Skeletal muscle tissue (tissue), 4 donors: ENCODE results near the gene L1TD1. TPM values are rescaled to one million over a fixed set of nuclear protein-coding genes. Genes with fewer than 3 reads are reported as not detected.
"Not testable (repeated sequence)": the region's sequence is repeated elsewhere in the genome, so short reads cannot be mapped to it uniquely, and the experiment has no call there.

Experiments
- H3K27ac ChIP-seq: one replicate; pipeline ENCODE4 v1.7.0; 2013; ENCODE audit warnings: mild to moderate bottlenecking, low read depth, low read length, inconsistent platforms
- H3K27me3 ChIP-seq, 3 donors: one replicate each; pipeline ENCODE4 v1.7.0; 2013; ENCODE audit warnings: low read length in 3 of 3; ENCODE audit not compliant: control insufficient read depth in 3 of 3, insufficient read depth in 3 of 3
- H3K36me3 ChIP-seq, 3 donors: one replicate each; pipeline ENCODE4 v1.7.0; 2013; ENCODE audit warnings: low read length in 3 of 3; ENCODE audit not compliant: control insufficient read depth in 3 of 3, insufficient read depth in 3 of 3
- H3K4me1 ChIP-seq, 3 donors: one replicate each; pipeline ENCODE4 v1.7.0; 2013; ENCODE audit warnings: low read length in 3 of 3, mild to moderate bottlenecking in 3 of 3; ENCODE audit not compliant: control insufficient read depth in 3 of 3, insufficient read depth in 3 of 3
- H3K4me3 ChIP-seq, 3 donors: one replicate each; pipeline ENCODE4 v1.7.0; 2013; ENCODE audit warnings: low read length in 3 of 3
- H3K9ac ChIP-seq, 3 donors: one replicate each; pipeline ENCODE4 v1.7.0; 2013; ENCODE audit warnings: low read length in 3 of 3, mild to moderate bottlenecking in 3 of 3, moderate library complexity in 2 of 3, low read depth in 1 of 3
- H3K9me3 ChIP-seq, 3 donors: one replicate each; pipeline ENCODE4 v1.7.0; 2013; ENCODE audit warnings: low read length in 3 of 3; ENCODE audit not compliant: control insufficient read depth in 3 of 3
- total RNA-seq: library from RNA; depleted of rRNA; stranded (reverse); fragments of >200 nt; gene quantifications from one replicate; pipeline ENCODE4 v1.2.3, GENCODE V29; 2014
- donor health status: Osteomylitis.

Gene L1TD1
- total RNA-seq, 1 donor from 2014 or later, result not detected

- H3K27ac ChIP-seq, result no peak overlapping the region
- peaks cover 0 to 5% (median 0%) of the 10 kb centered on the region in 3 donors for H3K4me1 ChIP-seq
- no peaks in the 10 kb centered on the region for H3K27me3 ChIP-seq
- no peaks in the 10 kb centered on the region for H3K9me3 ChIP-seq
- H3K4me3 ChIP-seq, result no peak overlapping the region
- H3K9ac ChIP-seq, result no peak overlapping the region
- no peaks in the 10 kb centered on the region for H3K36me3 ChIP-seq
Observed at GRCh38 chr1:62241371-62242131, 46.9 kb downstream of the L1TD1 start.

- not testable (repeated sequence) for H3K36me3 ChIP-seq, H3K4me3 ChIP-seq, H3K27me3 ChIP-seq, H3K9me3 ChIP-seq, H3K9ac ChIP-seq, H3K27ac ChIP-seq, H3K4me1 ChIP-seq
Observed at GRCh38 chr1:62244380-62244779, 49.7 kb downstream of the L1TD1 start.

DNA sequence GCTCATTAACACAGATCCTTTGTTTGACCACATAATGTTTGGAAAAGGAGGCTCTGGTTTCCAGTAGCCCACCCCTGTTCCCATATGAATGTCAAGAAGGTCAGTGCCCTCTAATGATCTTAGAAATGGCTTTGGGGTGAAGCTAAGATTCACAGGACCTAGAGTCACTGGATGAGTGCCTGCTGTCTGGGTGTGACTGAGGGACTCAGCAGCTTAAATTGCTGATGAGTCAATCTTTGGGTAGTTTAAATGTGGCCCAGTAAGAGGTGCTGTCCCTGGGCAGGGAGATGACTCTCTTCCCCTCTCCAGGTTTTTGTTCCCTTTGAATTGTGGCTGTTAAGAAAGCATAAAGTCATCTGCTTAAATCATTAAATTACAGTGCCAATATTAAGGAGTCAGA lies 50.6 kb downstream of the L1TD1 start:
- Histone ChIP-seq H3K27me3 (no peaks in the 10 kb centered on the region), H3K36me3 (no peaks in the 10 kb centered on the region), H3K9ac (no peak overlapping the region), H3K4me3 (no peak overlapping the region), H3K27ac (no peak overlapping the region), H3K9me3 (no peaks in the 10 kb centered on the region), H3K4me1 (peaks cover 0 to 5% (median 0%) of the 10 kb centered on the region in 3 donors)

DNA sequence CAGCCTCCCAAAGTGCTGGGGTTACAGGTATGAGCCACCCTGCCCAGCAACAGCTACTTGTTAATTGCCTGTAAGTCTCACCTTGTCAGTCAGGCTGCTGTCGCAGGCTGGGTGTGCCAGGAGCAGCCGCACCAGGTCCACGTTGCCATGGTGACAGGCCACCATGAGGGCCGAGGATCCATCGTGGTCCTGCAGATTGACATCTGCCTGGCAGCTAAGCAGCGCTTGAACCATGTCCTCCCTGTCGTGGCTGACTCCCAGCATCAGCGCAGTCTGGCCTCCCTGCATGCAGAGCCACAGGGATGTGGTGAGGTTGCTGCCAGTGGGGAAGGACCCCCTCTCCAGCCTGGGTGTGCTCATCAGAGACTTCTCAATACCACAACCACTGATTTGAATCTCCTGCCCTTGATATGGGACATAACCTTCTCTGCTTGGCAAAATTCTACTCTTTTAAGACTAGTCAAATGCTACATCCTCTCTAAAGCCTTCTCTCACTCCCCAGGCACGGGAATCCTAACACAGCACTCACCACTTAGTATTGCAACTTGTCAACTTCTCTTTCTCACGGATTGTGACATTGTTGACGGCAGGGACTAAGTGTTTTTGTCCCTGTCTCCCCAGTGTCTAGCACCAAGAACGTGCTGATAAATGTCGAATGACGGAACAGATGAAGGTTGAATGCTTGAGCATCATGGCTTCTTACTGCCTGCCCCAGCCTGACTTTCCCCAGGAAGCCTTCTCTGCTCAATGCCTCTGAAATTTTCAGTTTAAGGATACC lies 52.9 kb downstream of the L1TD1 start:
- Histone ChIP-seq H3K36me3 (no peaks in the 10 kb centered on the region), H3K27me3 (no peaks in the 10 kb centered on the region), H3K4me1 (no peaks in the 10 kb centered on the region), H3K27ac (no peak overlapping the region), H3K9me3 (no peaks in the 10 kb centered on the region), H3K9ac (no peak overlapping the region), H3K4me3 (no peak overlapping the region)

GRCh38 chr1:62250126-62250726 lies 55.6 kb downstream of the L1TD1 start:
- H3K9ac ChIP-seq, result no peak overlapping the region
- H3K27me3 ChIP-seq, result no peaks in the 10 kb centered on the region
- no peaks in the 10 kb centered on the region for H3K36me3 ChIP-seq
- H3K4me3 ChIP-seq, result no peak overlapping the region
- H3K27ac ChIP-seq, result no peak overlapping the region
- H3K4me1 ChIP-seq, result no peaks in the 10 kb centered on the region
- H3K9me3 ChIP-seq, result no peaks in the 10 kb centered on the region

- Histone ChIP-seq H3K27me3 (no peaks in the 10 kb centered on the region), H3K27ac (no peak overlapping the region), H3K36me3 (no peaks in the 10 kb centered on the region), H3K9me3 (no peaks in the 10 kb centered on the region), H3K9ac (no peak overlapping the region), H3K4me3 (no peak overlapping the region), H3K4me1 (no peaks in the 10 kb centered on the region)
Observed at GRCh38 chr1:62259551-62259950, 64.9 kb downstream of the L1TD1 start.

GRCh38 chr1:62260688-62261087 lies 66.0 kb downstream of the L1TD1 start:
- H3K4me1 ChIP-seq, result no peaks in the 10 kb centered on the region
- H3K9me3 ChIP-seq, result no peaks in the 10 kb centered on the region
- no peaks in the 10 kb centered on the region for H3K36me3 ChIP-seq
- H3K4me3 ChIP-seq, result no peak overlapping the region
- H3K9ac ChIP-seq, result no peak overlapping the region
- H3K27me3 ChIP-seq, result no peaks in the 10 kb centered on the region
- H3K27ac ChIP-seq, result no peak overlapping the region

Other genes starting within 250 kb of the L1TD1 start
- gene KANK4, start 124.6 kb downstream of the L1TD1 start, total RNA-seq, result 8.4 TPM
- 24.0 TPM for gene USP1, start 242.2 kb downstream of the L1TD1 start, total RNA-seq